K562 (cell line): Measurements from ENCODE around the gene PRMT2. TPM values are rescaled to one million over a fixed set of nuclear protein-coding genes. Genes with fewer than 3 reads are reported as not detected.
"Not testable (repeated sequence)": the region's sequence is repeated elsewhere in the genome, so short reads cannot be mapped to it uniquely, and the experiment has no call there.

Source experiments
- ATAC-seq: fragments of 200-7000 bp; cut with Tn5 transposase; 3 replicates; pipeline ENCODE4 v1.9.1; 2020; ENCODE audit warnings: moderate library complexity
- BruUV-seq: library from RNA; stranded (reverse); fragments of 400-500 nt; replicated peaks from 2 replicates; lab custom pipeline; 2021; lab: Mats Ljungman, UMichigan
- CTCF ChIA-PET: fragments of 300-600 bp; formaldehyde crosslinking; extraction: SDS; loops from one replicate; lab custom pipeline; 2021; ENCODE audit warnings: low intra/inter-chr PET ratio; lab: Yijun Ruan, JAX
- POLR2A ChIA-PET: fragments of 300-600, 350-650 bp; sonication (Branson Sonifier 250); formaldehyde crosslinking; extraction: SDS; loops from one replicate; lab custom pipeline; 2021; ENCODE audit warnings: antibody characterized with exemption, inconsistent platforms; lab: Yijun Ruan, JAX
- DNase-seq, 4 experiments: peaks; one replicate each; pipeline versions ENCODE4 v3.0.0 to v3.0.0-alpha.2; 2011 to 2018; ENCODE audit warnings: low spot score in 3 of 4, mixed read lengths in 3 of 4; ENCODE audit errors: extremely low read depth in 1 of 4
- FAIRE-seq: peaks from 2 replicates; lab custom pipeline; 2011; peaks lifted over from hg19 to GRCh38; lab: Jason Lieb, UNC
- H2AFZ ChIP-seq: 2 replicates; pipeline ENCODE4 v1.6.0; 2011; ENCODE audit warnings: low read depth, low read length, control low read depth, inconsistent platforms
- H3K27ac ChIP-seq: fragments of 200-600 bp; 3 replicates; pipeline ENCODE4 v1.8.0; 2011; ENCODE audit warnings: low read depth, mild to moderate bottlenecking, control low read depth, inconsistent platforms, low read length, moderate library complexity, mixed read lengths; ENCODE audit errors: extremely low read depth
- H3K27me3 ChIP-seq, 2 experiments: fragments of 300-600 bp in 1 of 2; 2 replicates in 1 of 2; 3 replicates in 1 of 2; pipeline versions ENCODE4 v1.6.0 to v1.8.0; 2011; ENCODE audit warnings: inconsistent platforms in 2 of 2, low read length in 2 of 2, mild to moderate bottlenecking in 1 of 2, mixed read lengths in 1 of 2, moderate library complexity in 1 of 2; ENCODE audit not compliant: control insufficient read depth in 2 of 2, insufficient read depth in 2 of 2
- H3K36me3 ChIP-seq: fragments of 300-600 bp; 3 replicates; pipeline ENCODE4 v1.8.0; 2011; ENCODE audit warnings: mild to moderate bottlenecking, low read length, inconsistent platforms; ENCODE audit not compliant: control insufficient read depth, insufficient read depth
- H3K4me1 ChIP-seq, 2 experiments: fragments of 200-600 bp in 1 of 2; replicated peaks in 1 of 2; 2 replicates in 1 of 2; 3 replicates in 1 of 2; pipeline versions ENCODE4 v1.5.1 to v1.8.0; 2011; ENCODE audit warnings: inconsistent platforms in 2 of 2, low read length in 2 of 2, mild to moderate bottlenecking in 1 of 2, mixed read lengths in 1 of 2, moderate library complexity in 1 of 2; ENCODE audit not compliant: control insufficient read depth in 2 of 2, insufficient read depth in 2 of 2
- H3K4me2 ChIP-seq: 2 replicates; pipeline ENCODE4 v1.6.1; 2011; ENCODE audit warnings: low read length, control low read depth, inconsistent platforms, mixed read lengths; ENCODE audit not compliant: insufficient read depth
- H3K4me3 ChIP-seq: fragments of 200-600 bp; sonication (generic), shearing (Covaris generic); 2 replicates; pipeline ENCODE4 v1.5.1; 2016; ENCODE audit warnings: control low read depth, inconsistent platforms
- H3K79me2 ChIP-seq: fragments of 200-600 bp; 3 replicates; pipeline ENCODE4 v1.8.0; 2011; ENCODE audit warnings: low read length, inconsistent platforms; ENCODE audit not compliant: control insufficient read depth, insufficient read depth
- H3K9ac ChIP-seq, 2 experiments: 2 replicates each; pipeline versions ENCODE4 v1.6.0 to v1.6.1; 2011; ENCODE audit warnings: low read depth in 2 of 2, low read length in 2 of 2, control low read depth in 1 of 2, inconsistent platforms in 1 of 2, mild to moderate bottlenecking in 1 of 2, mixed read lengths in 1 of 2; ENCODE audit not compliant: insufficient read depth in 1 of 2
- H3K9me1 ChIP-seq: one replicate; pipeline ENCODE4 v1.6.0; 2011; ENCODE audit warnings: inconsistent platforms, mild to moderate bottlenecking, low read length, moderate library complexity; ENCODE audit not compliant: control insufficient read depth, insufficient read depth
- H3K9me3 ChIP-seq: replicated peaks from 2 replicates; pipeline ENCODE4 v1.5.1; 2011; ENCODE audit warnings: low read depth, low read length, inconsistent platforms; ENCODE audit not compliant: control insufficient read depth, insufficient read depth
- H4K20me1 ChIP-seq: replicated peaks from 2 replicates; pipeline ENCODE4 v1.6.1; 2011; ENCODE audit warnings: low read length, inconsistent platforms, mixed read lengths; ENCODE audit not compliant: control insufficient read depth, insufficient read depth
- CEBPB ChIP-seq: fragments of 450-650 bp; IDR thresholded peaks from 2 replicates; pipeline ENCODE4 v1.6.1; 2016; ENCODE audit warnings: missing genetic modification characterization, missing compliant biosample characterization
- CEBPG ChIP-seq, 3 experiments: fragments of 200-800 bp in 1 of 3; sonication (Bioruptor generic) in 1 of 3; sonication (generic) in 1 of 3; formaldehyde crosslinking in 1 of 3; IDR thresholded peaks in 2 of 3; conservative IDR thresholded peaks in 1 of 3; 2 replicates each; pipeline versions ENCODE4 v1.6.1 to v1.8.0; 2016 to 2022; ENCODE audit warnings: missing compliant biosample characterization in 2 of 3, missing genetic modification characterization in 2 of 3, mild to moderate bottlenecking in 1 of 3, missing genetic modification reagents in 1 of 3
- L3MBTL2 ChIP-seq: fragments of 450-650 bp; IDR thresholded peaks from 2 replicates; pipeline ENCODE4 v1.6.1; 2016; ENCODE audit warnings: mild to moderate bottlenecking, moderate library complexity
- ZNF146 ChIP-seq: IDR thresholded peaks from one replicate; pipeline ENCODE4 v1.6.1; 2018; ENCODE audit warnings: missing compliant biosample characterization; ENCODE audit not compliant: unreplicated experiment
- WGBS: fragments of 100-300 bp; shearing (Covaris generic); methylation state at CpG from one replicate; pipeline ENCODE4 v1.1.6; 2016; ENCODE audit warnings: low coverage, mixed read lengths; ENCODE audit not compliant: insufficient coverage; ENCODE audit errors: missing lambda C conversion rate; 5-methylcytosine and 5-hydroxymethylcytosine counted together
- in situ Hi-C: fragments of 300-500 bp; cut with MboI; formaldehyde crosslinking; loops from 4 replicates; pipeline ENCODE4 v1.15.0; 2018; ENCODE audit warnings: inconsistent platforms, mixed read lengths
- intact Hi-C: fragments of 100-400 bp; cut with micrococcal nuclease; formaldehyde crosslinking; loops from 2 replicates; pipeline ENCODE4 v1.14.2; 2022
- polyA plus RNA-seq, 8 experiments: library from polyadenylated mRNA; depleted of rRNA in 4 of 8; stranded (reverse) in 5 of 8; unstranded in 3 of 8; fragments of >200 nt; fragmentation: Nextera tagmentation in 2 of 8; fragmentation: Illumina TruSeq in 1 of 8; extraction: Ambion mirVana in 2 of 8; extraction: Trizol in 1 of 8; gene quantifications; 2 replicates each; pipeline versions ENCODE4 v1.2.1 to v1.2.3, GENCODE V29; 2011 to 2014; ENCODE audit warnings: inconsistent platforms in 1 of 8, missing spikeins in 1 of 8
- total RNA-seq, 7 experiments: library from RNA; depleted of rRNA in 6 of 7; stranded (reverse); fragments of >200 nt in 6 of 7; fragmentation: Illumina TruSeq in 2 of 7; extraction: Trizol in 2 of 7; gene quantifications; 2 replicates each; pipeline versions ENCODE4 v1.2.1 to v1.2.3, GENCODE V29; 2011 to 2021; ENCODE audit warnings: low replicate concordance in 1 of 7

PRMT2 gene
- total and polyA plus RNA-seq, 9 of the 15 experiments (the other 6 are each of a cell fraction or from before 2014, with no cell fraction given), result 37.2 to 85.7 (median 59.3) TPM

- peaks cover 3 to 11% of the 10 kb centered on the region in 2 experiments; a peak in 3 of 5 replicates for H3K4me1 ChIP-seq
- H3K27ac ChIP-seq, H3K36me3 ChIP-seq, H3K4me2 ChIP-seq, H3K79me2 ChIP-seq, intact Hi-C loops, FAIRE-seq, H3K9ac ChIP-seq, H3K27me3 ChIP-seq, H3K4me3 ChIP-seq, BruUV-seq, H2AFZ ChIP-seq, ATAC-seq, CTCF ChIA-PET, POLR2A ChIA-PET, H4K20me1 ChIP-seq, DNase-seq, H3K9me3 ChIP-seq, H3K9me1 ChIP-seq, in situ Hi-C loops: not testable (repeated sequence)
- TF ChIP-seq ZNF146 (CRISPR knock-in tag), result peak; percentile 75
- 11% methylated on average over 2 of the region's 2 CpGs for WGBS
Measured at GRCh38 chr21:46676542-46676941, 41.1 kb downstream of the PRMT2 start.

- DNase-seq; TF ChIP-seq CEBPG (CRISPR knock-in tag; IDR thresholded peaks at IDR 0.05): not testable (repeated sequence)
- WGBS, result 10% methylated on average over 5 of the region's 5 CpGs
- TF ChIP-seq L3MBTL2, result 0 out of 2 replicates have a peak, but pooled peaks have one; percentile 38
- TF ChIP-seq CEBPG (tag; conservative IDR thresholded peaks at IDR 0.05 in 1 of 2, IDR thresholded peaks at IDR 0.05 in 1 of 2), result 0 out of 4 replicates have a peak, but pooled peaks of 1 of the 2 experiments have one; percentile 26
- peak; percentile 50; the same call in 1 of the 2 replicates for TF ChIP-seq CEBPB (tag)
- TF ChIP-seq, all 486 proteins: peak for 3; not testable (repeated sequence) for 483
- H3K27ac ChIP-seq, POLR2A ChIA-PET, H3K9me1 ChIP-seq, FAIRE-seq, H3K36me3 ChIP-seq, H4K20me1 ChIP-seq, BruUV-seq, H3K79me2 ChIP-seq, H3K4me1 ChIP-seq, H3K4me3 ChIP-seq, in situ Hi-C loops, H3K4me2 ChIP-seq, ATAC-seq, CTCF ChIA-PET, H3K27me3 ChIP-seq, H3K9me3 ChIP-seq, H3K9ac ChIP-seq, intact Hi-C loops: not testable (repeated sequence)
- peak overlapping the region; percentile 0; the same call in 1 of the 2 replicates for H2AFZ ChIP-seq
Measured at GRCh38 chr21:46681593-46681992, 46.1 kb downstream of the PRMT2 start.

GRCh38 chr21:46698652-46699051 is 63.2 kb downstream of the PRMT2 start:
- H3K9me1 ChIP-seq, intact Hi-C loops, CTCF ChIA-PET, H3K4me1 ChIP-seq, POLR2A ChIA-PET, H3K27ac ChIP-seq, H3K4me3 ChIP-seq, H3K4me2 ChIP-seq, ATAC-seq, in situ Hi-C loops, H4K20me1 ChIP-seq, FAIRE-seq, H3K36me3 ChIP-seq, DNase-seq, H3K27me3 ChIP-seq, BruUV-seq, H3K9me3 ChIP-seq, H3K9ac ChIP-seq, H2AFZ ChIP-seq, H3K79me2 ChIP-seq: not testable (repeated sequence)
- no CpG with 5 or more reads among the region's 81 CpGs for WGBS
